Cardiac muscle cell (in vitro differentiated cells and primary cell): ENCODE measurements around the gene NEK3. TPM values are rescaled to one million over a fixed set of nuclear protein-coding genes. Genes with fewer than 3 reads are reported as not detected.
"Not testable (repeated sequence)": the region's sequence is repeated elsewhere in the genome, so short reads cannot be mapped to it uniquely, and the experiment has no call there.

ENCODE experiments used
- DNase-seq, 2 donors: peaks; one replicate each; pipeline versions ENCODE4 v3.0.0 to v3.0.0-alpha.2; 2010 to 2017; ENCODE audit warnings: low read depth in 1 of 2, low spot score in 1 of 2
- H3K27ac ChIP-seq: fragments of 200-600 bp; sonication (generic); 2 replicates; pipeline ENCODE4 v1.5.1; 2016
- H3K27me3 ChIP-seq: fragments of 200-600 bp; sonication (generic); 2 replicates; pipeline ENCODE4 v1.6.0; 2016; ENCODE audit warnings: control low read depth
- H3K36me3 ChIP-seq: fragments of 200-600 bp; sonication (generic); 2 replicates; pipeline ENCODE4 v1.5.1; 2016; ENCODE audit warnings: control low read depth
- H3K4me1 ChIP-seq: fragments of 200-600 bp; sonication (generic); 2 replicates; pipeline ENCODE4 v1.8.1; 2017; ENCODE audit warnings: low read depth, mild to moderate bottlenecking, mixed run types
- H3K4me3 ChIP-seq: fragments of 200-600 bp; sonication (generic); 2 replicates; pipeline ENCODE4 v1.5.1; 2016; ENCODE audit warnings: mild to moderate bottlenecking
- H3K9me3 ChIP-seq: fragments of 200-600 bp; sonication (generic); 2 replicates; pipeline ENCODE4 v1.5.1; 2017; ENCODE audit warnings: low read depth, mild to moderate bottlenecking, control low read depth
- polyA plus RNA-seq: library from polyadenylated mRNA; unstranded; fragments of >200 nt; fragmentation: Nextera tagmentation; extraction: Ambion mirVana; gene quantifications from 2 replicates; pipeline ENCODE4 v1.2.1, GENCODE V29; 2016
- total RNA-seq: library from RNA; depleted of rRNA; stranded (reverse); fragments of >200 nt; gene quantifications from 2 replicates; pipeline ENCODE4 v1.2.3, GENCODE V29; 2016
- TF ChIP-seq, protein P1 (sequence below): IDR thresholded peaks from 2 replicates; pipeline ENCODE4 v1.5.1; 2012; ENCODE audit warnings: low read depth, mild to moderate bottlenecking, low read length

Gene NEK3
- total and polyA plus RNA-seq, 2 experiments from 2014 or later, result 16.1 to 18.3 TPM

DNA sequence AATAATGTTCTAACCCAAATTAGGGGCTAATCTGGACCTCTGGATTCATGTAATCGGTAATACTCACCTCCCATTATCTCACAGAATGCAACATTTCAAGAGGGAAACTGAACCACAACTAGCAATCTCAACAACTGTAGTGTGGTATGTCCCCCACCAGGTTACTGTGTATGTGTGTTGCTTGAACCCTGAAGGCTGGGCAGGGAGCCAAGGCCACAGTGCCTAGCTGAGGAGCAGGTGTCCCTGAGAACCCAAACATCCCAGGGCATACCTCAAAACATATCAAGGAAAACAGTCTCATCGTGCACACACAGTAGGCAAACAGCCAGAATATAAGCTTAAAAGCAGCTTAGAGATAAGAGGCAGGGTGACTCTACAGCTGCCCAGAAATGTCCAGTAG, 20.5 kb upstream of the NEK3 start:
- H3K36me3 ChIP-seq, result peaks cover 14% of the 10 kb centered on the region
- TF ChIP-seq, protein P1, sequence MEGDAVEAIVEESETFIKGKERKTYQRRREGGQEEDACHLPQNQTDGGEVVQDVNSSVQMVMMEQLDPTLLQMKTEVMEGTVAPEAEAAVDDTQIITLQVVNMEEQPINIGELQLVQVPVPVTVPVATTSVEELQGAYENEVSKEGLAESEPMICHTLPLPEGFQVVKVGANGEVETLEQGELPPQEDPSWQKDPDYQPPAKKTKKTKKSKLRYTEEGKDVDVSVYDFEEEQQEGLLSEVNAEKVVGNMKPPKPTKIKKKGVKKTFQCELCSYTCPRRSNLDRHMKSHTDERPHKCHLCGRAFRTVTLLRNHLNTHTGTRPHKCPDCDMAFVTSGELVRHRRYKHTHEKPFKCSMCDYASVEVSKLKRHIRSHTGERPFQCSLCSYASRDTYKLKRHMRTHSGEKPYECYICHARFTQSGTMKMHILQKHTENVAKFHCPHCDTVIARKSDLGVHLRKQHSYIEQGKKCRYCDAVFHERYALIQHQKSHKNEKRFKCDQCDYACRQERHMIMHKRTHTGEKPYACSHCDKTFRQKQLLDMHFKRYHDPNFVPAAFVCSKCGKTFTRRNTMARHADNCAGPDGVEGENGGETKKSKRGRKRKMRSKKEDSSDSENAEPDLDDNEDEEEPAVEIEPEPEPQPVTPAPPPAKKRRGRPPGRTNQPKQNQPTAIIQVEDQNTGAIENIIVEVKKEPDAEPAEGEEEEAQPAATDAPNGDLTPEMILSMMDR, result no peak
- DNase-seq, result no peak
- H3K4me3 ChIP-seq, result no peak overlapping the region
- H3K27me3 ChIP-seq, result no peaks in the 10 kb centered on the region
- H3K9me3 ChIP-seq, result no peaks in the 10 kb centered on the region
- H3K4me1 ChIP-seq, result no peaks in the 10 kb centered on the region
- H3K27ac ChIP-seq, result no peak overlapping the region

DNA sequence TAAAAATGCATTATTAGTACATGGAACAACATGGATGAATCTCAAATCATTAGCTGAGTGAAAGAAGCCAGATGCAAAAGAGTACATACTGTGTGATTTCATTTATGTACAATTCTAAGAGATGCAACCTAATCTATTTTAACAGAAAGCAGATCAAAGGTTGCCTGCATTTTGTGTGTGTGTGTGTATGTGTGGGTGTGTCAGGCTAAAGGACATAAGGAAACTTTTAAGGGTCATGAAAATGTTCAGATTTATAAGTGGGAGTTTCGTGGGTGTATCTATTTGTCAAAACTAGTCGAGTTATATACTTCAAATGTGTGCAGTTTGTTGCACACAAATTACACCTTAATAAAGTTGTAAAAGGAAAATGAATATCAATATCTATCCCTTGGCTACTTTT, 17.9 kb upstream of the NEK3 start:
- Histone ChIP-seq H3K9me3 (no peaks in the 10 kb centered on the region), H3K4me3 (no peak overlapping the region), H3K27ac (no peak overlapping the region), H3K4me1 (no peaks in the 10 kb centered on the region), H3K27me3 (no peaks in the 10 kb centered on the region), H3K36me3 (peaks cover 19% of the 10 kb centered on the region)
- TF ChIP-seq, protein P1, result no peak
- no peak for DNase-seq

DNA sequence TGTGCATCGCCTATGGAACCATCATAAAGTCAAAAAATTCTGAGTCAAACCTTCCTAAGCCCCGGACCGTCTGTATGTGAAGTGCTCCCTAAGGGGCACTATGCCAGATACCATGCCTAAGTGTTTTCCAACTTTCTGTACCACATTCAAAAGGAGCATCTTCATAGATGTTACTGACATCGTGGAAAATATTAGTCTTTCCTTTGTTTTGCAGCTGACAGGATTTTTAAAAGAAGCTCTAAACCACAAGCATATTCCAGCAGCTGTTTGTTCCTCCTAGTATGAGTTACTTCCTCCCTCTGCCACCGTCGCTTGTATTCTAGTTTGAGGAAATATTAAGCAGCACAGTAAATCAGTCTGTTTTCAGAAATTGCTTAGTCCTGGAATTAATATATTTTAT, 14.6 kb upstream of the NEK3 start:
- H3K9me3 ChIP-seq, H3K4me1 ChIP-seq, H3K27ac ChIP-seq, H3K4me3 ChIP-seq, DNase-seq, H3K27me3 ChIP-seq: not testable (repeated sequence)
- peaks cover 29% of the 10 kb centered on the region for H3K36me3 ChIP-seq

DNA sequence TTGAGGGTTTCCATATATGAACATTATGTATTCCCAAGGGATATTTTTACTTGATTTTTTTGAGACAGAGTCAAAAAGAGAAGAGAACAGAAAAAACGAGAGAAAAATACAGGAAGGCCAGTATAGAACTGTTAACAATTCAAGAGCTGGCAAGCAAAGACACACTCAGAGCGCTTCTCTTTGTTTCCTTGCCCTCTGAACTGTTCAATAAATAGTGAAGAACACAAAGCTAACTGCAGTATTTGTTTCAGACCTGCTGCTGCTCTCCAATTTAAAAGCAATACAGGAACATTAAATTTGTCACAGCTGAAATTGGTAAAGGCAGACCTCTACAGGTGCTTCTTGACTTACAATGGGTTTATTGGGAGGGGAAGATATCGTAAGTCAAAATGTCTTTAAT, 14.0 kb upstream of the NEK3 start:
- no peaks in the 10 kb centered on the region for H3K9me3 ChIP-seq
- H3K4me1 ChIP-seq, result no peaks in the 10 kb centered on the region
- no peaks in the 10 kb centered on the region for H3K27me3 ChIP-seq
- H3K27ac ChIP-seq, result no peak overlapping the region
- TF ChIP-seq, protein P1, result no peak
- peaks cover 31% of the 10 kb centered on the region for H3K36me3 ChIP-seq
- no peak for DNase-seq
- H3K4me3 ChIP-seq, result no peak overlapping the region

DNA sequence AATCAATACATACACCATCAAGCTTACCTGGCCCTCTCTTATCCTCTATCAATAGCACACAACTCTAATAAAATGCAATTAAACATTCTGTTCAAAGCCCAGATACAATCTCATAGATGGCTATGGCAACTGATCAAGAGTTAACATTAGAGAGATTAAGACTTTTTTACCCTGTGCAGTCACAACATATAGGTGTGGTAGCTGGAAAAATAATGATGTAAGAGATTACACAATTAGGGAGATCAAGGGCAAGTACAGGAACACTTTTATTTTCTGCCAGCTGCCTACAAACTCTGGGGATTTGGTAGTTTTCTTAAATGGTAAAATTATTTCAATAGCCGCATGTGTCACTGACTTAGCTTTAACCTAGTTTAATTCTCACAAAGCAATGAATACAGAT, 12.3 kb upstream of the NEK3 start:
- not testable (repeated sequence) for H3K27me3 ChIP-seq, H3K27ac ChIP-seq, H3K4me1 ChIP-seq, H3K4me3 ChIP-seq, DNase-seq, H3K9me3 ChIP-seq
- peaks cover 32% of the 10 kb centered on the region for H3K36me3 ChIP-seq

DNA sequence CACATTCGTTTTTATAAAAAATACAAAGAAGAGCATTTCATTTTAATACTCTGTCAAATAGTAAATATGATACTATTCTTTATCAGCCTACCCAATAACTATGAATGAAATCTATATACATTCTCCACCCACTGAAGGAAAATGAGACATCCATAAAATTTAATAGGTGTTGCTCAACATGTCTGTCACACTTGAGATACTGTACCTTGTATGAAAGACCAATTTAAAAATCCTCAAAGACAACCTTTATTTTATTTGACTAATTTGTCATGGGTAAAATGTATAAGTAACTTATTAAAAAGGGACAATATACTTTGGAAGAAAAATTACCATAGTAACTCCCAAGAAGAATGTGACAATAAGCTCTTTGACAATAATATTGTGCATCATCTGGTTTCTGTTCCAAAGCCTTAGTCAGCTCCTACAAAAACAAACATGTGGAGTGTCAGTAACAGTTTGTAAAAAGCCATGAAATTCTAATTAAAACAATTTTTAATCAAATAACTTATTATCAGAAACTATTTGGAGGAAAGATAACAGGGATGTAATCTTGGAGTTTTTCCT, 11.5 kb upstream of the NEK3 start:
- not testable (repeated sequence) for H3K27ac ChIP-seq, H3K27me3 ChIP-seq, H3K9me3 ChIP-seq, H3K4me3 ChIP-seq, DNase-seq, H3K4me1 ChIP-seq
- peaks cover 32% of the 10 kb centered on the region for H3K36me3 ChIP-seq

DNA sequence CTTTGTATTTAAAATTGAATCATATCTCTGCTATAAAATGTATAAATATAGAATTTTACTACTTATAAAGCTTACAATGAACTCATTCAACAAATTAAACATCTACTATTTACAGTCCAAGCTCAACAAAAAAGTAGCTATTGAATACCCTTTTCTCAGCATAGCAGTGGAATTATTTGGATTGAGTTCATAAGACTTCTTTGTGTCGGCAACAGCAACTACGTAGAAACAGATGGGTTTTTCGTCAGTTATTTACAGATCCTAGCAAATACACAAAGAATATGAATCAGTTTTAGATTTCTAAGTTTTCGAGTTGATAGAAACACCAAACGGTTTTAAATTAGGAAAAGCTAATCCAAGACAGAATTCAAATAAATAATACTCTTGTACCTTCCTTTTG, 10.4 kb upstream of the NEK3 start:
- Histone ChIP-seq H3K4me1 (no peaks in the 10 kb centered on the region), H3K4me3 (no peak overlapping the region), H3K9me3 (no peaks in the 10 kb centered on the region), H3K27me3 (no peaks in the 10 kb centered on the region), H3K27ac (no peak overlapping the region), H3K36me3 (peaks cover 32% of the 10 kb centered on the region)
- TF ChIP-seq, protein P1, result no peak
- DNase-seq, result no peak
